Measurements from ENCODE around the gene RAE1.

DNA sequence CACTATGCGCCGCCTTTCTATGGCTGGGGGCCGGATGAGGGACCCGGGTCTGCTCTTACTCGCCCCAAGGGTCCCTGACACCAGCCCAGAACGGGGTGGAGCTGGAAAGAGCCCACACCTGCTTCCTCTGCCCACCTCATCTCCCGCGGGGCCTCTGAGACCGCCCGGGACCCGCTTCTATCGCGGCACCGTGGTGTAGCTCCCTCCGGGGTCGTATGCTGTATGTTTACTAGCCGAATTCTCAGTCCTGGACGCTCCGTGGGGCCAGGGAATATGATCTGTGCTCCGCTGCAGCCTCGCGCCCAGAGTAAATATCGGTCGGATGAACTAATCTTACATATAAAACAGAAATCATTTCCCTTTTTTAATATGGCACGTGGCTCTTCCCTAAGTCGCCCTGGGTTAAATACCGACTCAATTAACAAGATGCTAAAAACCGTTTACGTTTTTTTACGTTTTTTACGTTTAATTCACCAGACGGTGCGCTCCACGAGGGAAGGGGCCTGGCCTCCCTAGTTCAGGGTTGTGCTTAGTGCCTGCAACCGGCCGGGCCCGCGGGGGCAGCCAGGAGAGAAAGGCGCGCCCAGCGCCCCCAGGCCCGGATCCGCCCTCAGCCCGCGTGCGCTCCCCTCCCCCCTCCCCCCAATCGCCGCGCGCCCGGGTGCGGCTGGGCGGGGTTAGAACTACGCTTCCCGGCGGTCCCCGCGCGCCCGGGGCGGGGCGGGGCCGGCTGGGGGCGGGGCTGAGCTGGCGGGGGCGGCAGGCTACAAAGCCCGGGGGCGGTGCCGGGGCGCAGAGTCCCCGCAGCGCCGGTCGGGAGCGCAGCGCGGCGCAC, 39.8 kb downstream of the RAE1 start, which contains the start of gene RBM38:
- TF ChIP-seq, protein P1, sequence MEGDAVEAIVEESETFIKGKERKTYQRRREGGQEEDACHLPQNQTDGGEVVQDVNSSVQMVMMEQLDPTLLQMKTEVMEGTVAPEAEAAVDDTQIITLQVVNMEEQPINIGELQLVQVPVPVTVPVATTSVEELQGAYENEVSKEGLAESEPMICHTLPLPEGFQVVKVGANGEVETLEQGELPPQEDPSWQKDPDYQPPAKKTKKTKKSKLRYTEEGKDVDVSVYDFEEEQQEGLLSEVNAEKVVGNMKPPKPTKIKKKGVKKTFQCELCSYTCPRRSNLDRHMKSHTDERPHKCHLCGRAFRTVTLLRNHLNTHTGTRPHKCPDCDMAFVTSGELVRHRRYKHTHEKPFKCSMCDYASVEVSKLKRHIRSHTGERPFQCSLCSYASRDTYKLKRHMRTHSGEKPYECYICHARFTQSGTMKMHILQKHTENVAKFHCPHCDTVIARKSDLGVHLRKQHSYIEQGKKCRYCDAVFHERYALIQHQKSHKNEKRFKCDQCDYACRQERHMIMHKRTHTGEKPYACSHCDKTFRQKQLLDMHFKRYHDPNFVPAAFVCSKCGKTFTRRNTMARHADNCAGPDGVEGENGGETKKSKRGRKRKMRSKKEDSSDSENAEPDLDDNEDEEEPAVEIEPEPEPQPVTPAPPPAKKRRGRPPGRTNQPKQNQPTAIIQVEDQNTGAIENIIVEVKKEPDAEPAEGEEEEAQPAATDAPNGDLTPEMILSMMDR (IDR thresholded peaks at IDR 0.05), result no peak
- TF ChIP-seq POLR2A (IDR thresholded peaks at IDR 0.05), result no peak
